CD4-positive, alpha-beta T cell treated with Interleukin-4 for 4 hours (primary cell): ENCODE results near the gene HOXB13.

ENCODE experiments used
- DNase-seq: peaks from one replicate; pipeline ENCODE4 v3.0.0-alpha.2; 2020

HOXB13 gene

GRCh38 chr17:48728232-48729231, at the start of gene HOXB13:
HOXB13 (minus strand) TSS chr17:48728750; CDS start chr17:48728593, 157 bp downstream.
- peak; percentile 22 for DNase-seq

- no peak for DNase-seq
Measured at GRCh38 chr17:48776602-48777001, 48.1 kb upstream of the HOXB13 start.

- DNase-seq = no peak
Measured at GRCh38 chr17:48773245-48773644, 44.7 kb upstream of the HOXB13 start.

- DNase-seq = no peak
Measured at GRCh38 chr17:48770954-48771353, 42.4 kb upstream of the HOXB13 start.

- no peak for DNase-seq
Measured at GRCh38 chr17:48769009-48769675, 40.6 kb upstream of the HOXB13 start.

GRCh38 chr17:48767263-48767774, 38.8 kb upstream of the HOXB13 start:
- DNase-seq = no peak

- no peak for DNase-seq
Measured at GRCh38 chr17:48761114-48761513, 32.6 kb upstream of the HOXB13 start.

GRCh38 chr17:48760411-48760810, 31.9 kb upstream of the HOXB13 start:
- no peak for DNase-seq

GRCh38 chr17:48759288-48759687, 30.7 kb upstream of the HOXB13 start:
- DNase-seq = no peak

GRCh38 chr17:48757524-48757961, 29.0 kb upstream of the HOXB13 start:
- DNase-seq = no peak

- DNase-seq = no peak
Measured at GRCh38 chr17:48756830-48757251, 28.3 kb upstream of the HOXB13 start.

- no peak for DNase-seq
Measured at GRCh38 chr17:48755356-48755755, 26.8 kb upstream of the HOXB13 start.

GRCh38 chr17:48754500-48755261, 26.1 kb upstream of the HOXB13 start:
- no peak for DNase-seq

- DNase-seq = no peak
Measured at GRCh38 chr17:48753794-48754499, 25.4 kb upstream of the HOXB13 start.

GRCh38 chr17:48752399-48753288, 24.1 kb upstream of the HOXB13 start:
- DNase-seq = no peak

- DNase-seq = no peak
Measured at GRCh38 chr17:48751733-48752398, 23.3 kb upstream of the HOXB13 start.

GRCh38 chr17:48751172-48751571, 22.6 kb upstream of the HOXB13 start:
- DNase-seq = no peak

GRCh38 chr17:48749621-48750553, 21.3 kb upstream of the HOXB13 start:
- no peak for DNase-seq
